Endothelial cell of umbilical vein (primary cell): ENCODE results near the gene SLC35G3. TPM values are rescaled to one million over a fixed set of nuclear protein-coding genes. Genes with fewer than 3 reads are reported as not detected.

ENCODE experiments used
- BruUV-seq: library from RNA; stranded (reverse); fragments of 400-500 nt; replicated peaks from 2 replicates; lab custom pipeline; 2021; lab: Mats Ljungman, UMichigan
- CTCF ChIA-PET: fragments of 300-600, 350-600 bp; sonication (Branson Sonifier 250); formaldehyde crosslinking; loops from one replicate; lab custom pipeline; 2021; ENCODE audit warnings: antibody characterized with exemption, inconsistent platforms; lab: Charles Lee
- POLR2A ChIA-PET: fragments of 300-600, 350-600 bp; sonication (Branson Sonifier 250); formaldehyde crosslinking; loops from one replicate; lab custom pipeline; 2021; ENCODE audit warnings: antibody characterized with exemption, inconsistent platforms; lab: Charles Lee
- DNase-seq: peaks from one replicate; pipeline ENCODE4 v3.0.0-alpha.2; 2011; ENCODE audit warnings: low read depth, low spot score
- FAIRE-seq: peaks from 2 replicates; lab custom pipeline; 2011; peaks lifted over from hg19 to GRCh38; lab: Jason Lieb, UNC
- H2AFZ ChIP-seq: 2 replicates; pipeline ENCODE4 v1.6.0; 2012; ENCODE audit warnings: low read depth, low read length, control low read depth, inconsistent platforms
- H3K27ac ChIP-seq: 2 replicates; pipeline ENCODE4 v1.5.1; 2011; ENCODE audit warnings: low read depth, mild to moderate bottlenecking, control low read depth, low read length, moderate library complexity; ENCODE audit not compliant: insufficient read depth
- H3K27me3 ChIP-seq, 2 experiments: 2 replicates each; pipeline versions ENCODE4 v1.6.0 to v1.6.1; 2011; ENCODE audit warnings: low read length in 2 of 2, mixed read lengths in 1 of 2; ENCODE audit not compliant: control insufficient read depth in 2 of 2, insufficient read depth in 2 of 2
- H3K36me3 ChIP-seq, 2 experiments: 2 replicates in 1 of 2; 3 replicates in 1 of 2; pipeline ENCODE4 v1.5.1; 2011; ENCODE audit warnings: low read length in 2 of 2, mild to moderate bottlenecking in 1 of 2, moderate library complexity in 1 of 2; ENCODE audit not compliant: control insufficient read depth in 2 of 2, insufficient read depth in 2 of 2; ENCODE audit errors: extremely low read depth in 1 of 2
- H3K4me1 ChIP-seq: 3 replicates; pipeline ENCODE4 v1.5.1; 2011; ENCODE audit warnings: mild to moderate bottlenecking, low read length; ENCODE audit not compliant: control insufficient read depth, insufficient read depth; ENCODE audit errors: extremely low read depth
- H3K4me2 ChIP-seq: 2 replicates; pipeline ENCODE4 v1.6.1; 2011; ENCODE audit warnings: low read length, control low read depth, mixed read lengths; ENCODE audit not compliant: insufficient read depth
- H3K4me3 ChIP-seq, 3 experiments: fragments of 200-600 bp in 1 of 3; sonication (generic), shearing (Covaris generic) in 1 of 3; replicated peaks in 1 of 3; 2 replicates each; pipeline ENCODE4 v1.5.1; 2011 to 2016; ENCODE audit warnings: control low read depth in 3 of 3, low read length in 3 of 3, mild to moderate bottlenecking in 2 of 3, inconsistent platforms in 1 of 3, low read depth in 1 of 3, moderate library complexity in 1 of 3; ENCODE audit not compliant: insufficient read depth in 1 of 3
- H3K79me2 ChIP-seq: 2 replicates; pipeline ENCODE4 v1.6.0; 2012; ENCODE audit warnings: low read length, inconsistent platforms; ENCODE audit not compliant: control insufficient read depth, insufficient read depth
- H3K9ac ChIP-seq: replicated peaks from 2 replicates; pipeline ENCODE3; 2011; ENCODE audit warnings: low read length, control low read depth; ENCODE audit not compliant: insufficient read depth; ENCODE audit errors: extremely low read depth
- H3K9me1 ChIP-seq: replicated peaks from 3 replicates; pipeline ENCODE4 v1.6.0; 2011; ENCODE audit warnings: mild to moderate bottlenecking, low read length; ENCODE audit not compliant: control insufficient read depth, insufficient read depth; ENCODE audit errors: extremely low read depth
- H3K9me3 ChIP-seq: replicated peaks from 2 replicates; pipeline ENCODE4 v1.5.1; 2012; ENCODE audit warnings: low read length, inconsistent platforms; ENCODE audit not compliant: control insufficient read depth, insufficient read depth
- H4K20me1 ChIP-seq: replicated peaks from 2 replicates; pipeline ENCODE3; 2011; ENCODE audit warnings: mild to moderate bottlenecking, low read length; ENCODE audit not compliant: control insufficient read depth, insufficient read depth; ENCODE audit errors: extremely low read depth
- EZH2 ChIP-seq: IDR thresholded peaks from 2 replicates; pipeline ENCODE4 v1.6.1; 2012; ENCODE audit warnings: borderline replicate concordance, low read depth, mild to moderate bottlenecking, moderate library complexity, low read length, inconsistent platforms; ENCODE audit not compliant: severe bottlenecking
- FOS ChIP-seq: IDR thresholded peaks from 2 replicates; pipeline ENCODE4 v1.6.1; 2011; ENCODE audit warnings: mild to moderate bottlenecking, low read length, moderate library complexity, borderline replicate concordance; ENCODE audit not compliant: insufficient read depth
- GATA2 ChIP-seq: IDR thresholded peaks from 2 replicates; pipeline ENCODE4 v1.7.0; 2011; ENCODE audit warnings: low read depth, mild to moderate bottlenecking, moderate library complexity, mixed read lengths, low read length; ENCODE audit not compliant: insufficient read length, insufficient read depth
- JUN ChIP-seq: IDR thresholded peaks from 2 replicates; pipeline ENCODE4 v1.6.1; 2011; ENCODE audit warnings: borderline replicate concordance, low read depth; ENCODE audit not compliant: insufficient read length, insufficient read depth
- MAX ChIP-seq: IDR thresholded peaks from 2 replicates; pipeline ENCODE4 v1.6.1; 2011; ENCODE audit not compliant: insufficient read depth, insufficient read length
- MYC ChIP-seq: IDR thresholded peaks from one replicate; pipeline ENCODE4 v1.6.1; 2011; ENCODE audit warnings: mild to moderate bottlenecking, low read depth, low read length
- POLR2A ChIP-seq: IDR thresholded peaks from 2 replicates; pipeline ENCODE4 v1.6.1; 2012; ENCODE audit warnings: low read depth, mild to moderate bottlenecking, control low read depth, low read length
- POLR2AphosphoS5 ChIP-seq: IDR thresholded peaks from 2 replicates; pipeline ENCODE4 v1.6.1; 2012; ENCODE audit warnings: low read depth, mild to moderate bottlenecking, control low read depth, low read length, moderate library complexity; ENCODE audit not compliant: insufficient read depth
- dilution Hi-C: fragments of 300-500 bp; cut with MboI; formaldehyde crosslinking; loops from one replicate; pipeline ENCODE4 v1.15.0; 2019; ENCODE audit warnings: low sequenced_read_pairs; ENCODE audit not compliant: extremely low pct_ligation_motif_present
- intact Hi-C: fragments of 100-400 bp; cut with micrococcal nuclease; formaldehyde crosslinking; loops from one replicate; pipeline ENCODE4 v1.10.0; 2022
- polyA plus RNA-seq, 4 experiments: library from polyadenylated mRNA; depleted of rRNA in 3 of 4; stranded (reverse) in 3 of 4; unstranded in 1 of 4; fragments of >200 nt; gene quantifications; 2 replicates each; pipeline versions ENCODE4 v1.2.1 to v1.2.3, GENCODE V29; 2011 to 2012; ENCODE audit warnings: missing spikeins in 1 of 4
- total RNA-seq: library from RNA; stranded (reverse); gene quantifications from 2 replicates; pipeline ENCODE4 v1.2.3, GENCODE V29; 2021
- TF ChIP-seq, protein P1 (sequence below), 2 donors: IDR thresholded peaks; 1 replicate in 1 of 2; 2 replicates in 1 of 2; pipeline ENCODE4 v1.5.1; 2011; ENCODE audit warnings: low read length in 2 of 2, mild to moderate bottlenecking in 2 of 2, moderate library complexity in 2 of 2, control low read depth in 1 of 2, inconsistent platforms in 1 of 2, low read depth in 1 of 2; ENCODE audit not compliant: insufficient read depth in 1 of 2; ENCODE audit errors: extremely low read depth in 1 of 2

Gene SLC35G3
- total and polyA plus RNA-seq, 2 donors (not counting 3 experiments of a cell fraction or from before 2014, with no cell fraction given) = not detected

- Histone ChIP-seq H3K9me1 (no peaks in the 10 kb centered on the region), H3K4me1 (no peaks in the 10 kb centered on the region), H3K36me3 (no peaks in the 10 kb centered on the region), H3K79me2 (no peaks in the 10 kb centered on the region), H3K9ac (no peak overlapping the region), H3K4me2 (no peak overlapping the region), H2AFZ (no peak overlapping the region), H3K4me3 (no peak overlapping the region), H3K27me3 (peaks cover 2 to 7% of the 10 kb centered on the region in 2 experiments), H4K20me1 (no peaks in the 10 kb centered on the region), H3K27ac (no peak overlapping the region), H3K9me3 (no peaks in the 10 kb centered on the region)
- intact Hi-C loops = no loop called here
- dilution Hi-C loops = no loop called here
- BruUV-seq = no TSS peak
- FAIRE-seq (no peak), DNase-seq (no peak)
- TF ChIP-seq GATA2 = no peak
- no peak for TF ChIP-seq EZH2
- TF ChIP-seq, protein P1, sequence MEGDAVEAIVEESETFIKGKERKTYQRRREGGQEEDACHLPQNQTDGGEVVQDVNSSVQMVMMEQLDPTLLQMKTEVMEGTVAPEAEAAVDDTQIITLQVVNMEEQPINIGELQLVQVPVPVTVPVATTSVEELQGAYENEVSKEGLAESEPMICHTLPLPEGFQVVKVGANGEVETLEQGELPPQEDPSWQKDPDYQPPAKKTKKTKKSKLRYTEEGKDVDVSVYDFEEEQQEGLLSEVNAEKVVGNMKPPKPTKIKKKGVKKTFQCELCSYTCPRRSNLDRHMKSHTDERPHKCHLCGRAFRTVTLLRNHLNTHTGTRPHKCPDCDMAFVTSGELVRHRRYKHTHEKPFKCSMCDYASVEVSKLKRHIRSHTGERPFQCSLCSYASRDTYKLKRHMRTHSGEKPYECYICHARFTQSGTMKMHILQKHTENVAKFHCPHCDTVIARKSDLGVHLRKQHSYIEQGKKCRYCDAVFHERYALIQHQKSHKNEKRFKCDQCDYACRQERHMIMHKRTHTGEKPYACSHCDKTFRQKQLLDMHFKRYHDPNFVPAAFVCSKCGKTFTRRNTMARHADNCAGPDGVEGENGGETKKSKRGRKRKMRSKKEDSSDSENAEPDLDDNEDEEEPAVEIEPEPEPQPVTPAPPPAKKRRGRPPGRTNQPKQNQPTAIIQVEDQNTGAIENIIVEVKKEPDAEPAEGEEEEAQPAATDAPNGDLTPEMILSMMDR (IDR thresholded peaks at IDR 0.05; ENCODE audit: extremely low read depth in 1 of 2, insufficient read depth in 1 of 2, low read depth in 1 of 2, low read length in 2 of 2) = no peak
- TF ChIP-seq POLR2A = no peak
- TF ChIP-seq MYC = no peak
- TF ChIP-seq JUN = no peak
- TF ChIP-seq FOS = no peak
- TF ChIP-seq MAX = no peak
- no peak for TF ChIP-seq POLR2AphosphoS5
- POLR2A ChIA-PET = no interaction called here
- CTCF ChIA-PET = interaction anchor here (3.9 kb wide), 1 partner anchor 375 kb away, joined by 15 read pairs; no protein-coding TSS in a partner anchor
Observed at GRCh38 chr17:35164716-35165115, 29.5 kb downstream of the SLC35G3 start.
